GM21360 (cell line): ENCODE results near the gene SLC26A6.

ENCODE experiments used
- ATAC-seq: cut with Tn5 transposase; IDR thresholded peaks from one replicate; pipeline ENCODE4 v1.9.1; 2021; ENCODE audit warnings: mild to moderate bottlenecking, moderate library complexity; ENCODE audit not compliant: unreplicated experiment

SLC26A6 gene

DNA sequence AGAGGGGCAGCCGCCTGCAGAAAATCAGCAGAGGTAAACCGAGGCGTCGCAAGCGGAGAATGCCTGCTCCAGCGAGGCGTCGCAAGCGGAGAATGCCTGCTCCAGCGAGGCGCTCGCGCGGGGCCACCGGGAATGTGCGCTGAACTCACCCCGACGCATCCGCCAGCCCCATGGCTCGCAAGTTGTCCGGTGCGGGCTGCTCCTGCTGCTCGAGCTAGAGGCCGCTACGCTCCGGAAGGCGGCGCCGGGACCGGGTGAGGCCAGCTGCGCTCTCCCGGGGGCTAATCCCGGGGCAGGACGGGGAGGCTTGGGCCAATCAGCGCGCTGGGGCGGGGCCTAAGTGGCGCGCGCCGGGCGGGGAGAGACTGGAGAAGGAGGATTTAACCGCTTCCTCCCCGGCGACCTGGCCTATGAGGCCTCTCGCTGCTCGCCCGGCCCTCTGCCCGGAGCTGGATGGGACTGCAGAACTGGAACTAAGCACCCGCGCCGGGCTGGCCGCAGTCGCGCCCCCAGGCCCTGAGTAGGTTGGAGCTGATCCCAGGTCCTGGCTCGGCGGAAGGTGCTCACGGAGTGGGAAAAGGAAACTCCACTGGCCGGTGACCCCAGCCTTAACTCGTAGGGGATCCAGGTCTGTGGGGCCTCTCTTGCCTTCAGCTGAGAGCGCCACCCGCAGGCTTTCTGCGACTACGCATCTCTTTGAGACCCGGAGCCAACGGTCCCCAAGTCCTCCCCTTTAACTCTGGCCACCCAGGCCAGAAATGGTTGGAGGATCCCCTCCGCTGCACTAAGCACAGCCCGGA, at the start of gene SLC26A6:
SLC26A6 (minus strand) TSS at position 240 of the 800 bp plus-strand sequence; CDS start at position 172, 68 bp downstream.
- peak; percentile 77 for ATAC-seq

GRCh38 chr3:48684480-48685143, 49.4 kb upstream of the SLC26A6 start:
- no peak for ATAC-seq

DNA sequence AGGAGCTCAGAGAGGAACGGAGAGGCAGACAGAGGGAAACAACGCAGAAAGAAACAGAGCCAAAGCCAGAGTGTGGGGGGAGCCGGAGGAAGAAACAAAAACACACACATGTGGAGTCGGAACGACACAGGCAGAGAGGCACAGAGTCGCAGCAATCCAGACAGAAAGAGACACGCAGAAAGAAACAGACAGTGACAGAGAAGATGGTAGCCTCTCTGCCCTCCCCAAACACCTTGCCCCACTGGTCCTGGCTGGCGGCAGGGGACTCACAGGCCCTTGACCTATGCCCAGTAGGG, 48.7 kb upstream of the SLC26A6 start:
- ATAC-seq = no peak

GRCh38 chr3:48682786-48683185, 47.5 kb upstream of the SLC26A6 start:
- ATAC-seq = no peak

- ATAC-seq = no peak
Observed at GRCh38 chr3:48681974-48682610, 46.8 kb upstream of the SLC26A6 start.

GRCh38 chr3:48681541-48681880, 46.2 kb upstream of the SLC26A6 start:
- ATAC-seq = no peak

DNA sequence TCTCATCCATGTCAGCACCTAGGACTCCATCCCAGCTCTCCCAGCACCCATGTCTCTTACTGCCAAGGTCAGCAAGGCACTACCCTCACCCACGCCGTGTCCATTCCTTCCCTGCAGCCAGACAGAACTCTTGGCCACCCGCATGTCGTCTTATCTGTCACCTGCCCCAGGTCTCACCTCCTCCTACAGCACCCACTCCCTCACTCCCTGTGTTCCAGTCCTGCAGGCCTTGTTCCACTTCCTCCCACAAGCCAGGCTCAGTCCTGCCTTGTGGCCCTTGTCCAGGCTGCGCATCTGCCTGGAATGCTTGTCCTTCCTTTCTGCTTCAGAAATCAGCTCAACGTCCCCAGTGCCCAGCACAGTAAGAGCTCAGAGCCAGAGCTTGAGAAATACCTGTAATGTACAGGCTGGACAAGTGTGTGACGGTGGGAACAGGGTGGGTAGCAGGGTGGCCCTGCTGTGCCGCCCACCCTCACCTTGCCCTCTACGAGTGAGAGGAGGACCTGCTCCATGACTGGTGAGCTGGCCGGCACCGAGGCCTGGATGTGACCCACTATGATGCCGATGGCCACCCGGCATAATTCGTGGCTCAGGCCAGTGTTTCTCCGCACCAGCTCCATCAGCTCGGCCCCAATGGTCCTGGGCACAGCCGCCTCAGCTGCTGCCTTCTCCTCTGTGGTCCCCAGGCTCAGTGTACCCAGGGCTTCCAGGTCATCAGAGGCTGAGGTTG, 45.7 kb upstream of the SLC26A6 start:
- no peak for ATAC-seq

DNA sequence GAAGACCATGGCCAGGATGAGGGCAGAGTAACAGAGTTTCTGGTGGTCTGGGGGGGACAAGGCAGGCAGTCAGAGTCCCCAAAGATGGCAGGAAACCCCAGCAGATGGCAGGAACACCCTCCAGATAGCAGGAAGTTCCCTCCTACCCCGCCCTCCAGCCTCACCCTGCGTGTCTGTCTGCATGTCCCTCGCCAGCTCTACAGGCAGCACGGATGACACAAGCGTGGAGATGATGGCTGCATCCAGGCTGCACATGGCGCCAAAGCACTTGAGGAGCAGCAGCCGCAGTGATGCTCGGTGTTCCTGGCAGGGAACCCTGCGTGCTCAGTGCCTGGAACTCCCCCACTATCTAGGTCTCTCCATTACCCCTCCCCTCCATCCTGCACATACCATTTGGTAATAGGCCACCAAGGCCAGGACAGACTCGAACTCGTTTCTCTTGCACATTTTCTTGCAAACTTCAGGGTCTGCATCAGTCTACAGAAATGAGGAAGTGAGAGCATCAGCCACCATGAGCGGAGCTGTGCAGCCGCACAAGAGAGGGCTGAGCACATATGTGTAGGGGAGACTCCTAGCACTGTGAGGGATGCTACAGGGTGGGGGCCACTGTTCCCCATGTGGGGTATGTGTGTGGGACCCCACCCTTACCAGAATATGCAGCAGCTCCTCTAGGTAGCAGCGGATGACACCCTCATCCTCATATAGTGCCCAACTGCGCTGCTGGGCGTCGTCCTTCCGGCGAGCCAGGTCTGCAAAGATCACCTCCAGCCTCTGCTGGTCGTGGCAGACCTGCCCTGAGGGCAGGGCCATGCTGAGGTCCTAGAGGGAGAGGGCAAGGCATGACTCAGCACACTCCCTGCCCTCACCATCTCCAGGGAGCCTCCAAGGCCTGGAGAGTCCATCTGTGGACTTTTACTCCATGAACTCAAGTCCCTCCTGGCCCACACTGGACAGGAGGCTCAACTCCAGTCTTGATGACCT, 44.4 kb upstream of the SLC26A6 start:
- ATAC-seq = no peak

GRCh38 chr3:48678566-48679380, 43.5 kb upstream of the SLC26A6 start:
- ATAC-seq = no peak

- no peak for ATAC-seq
Observed at GRCh38 chr3:48678056-48678455, 42.8 kb upstream of the SLC26A6 start.

DNA sequence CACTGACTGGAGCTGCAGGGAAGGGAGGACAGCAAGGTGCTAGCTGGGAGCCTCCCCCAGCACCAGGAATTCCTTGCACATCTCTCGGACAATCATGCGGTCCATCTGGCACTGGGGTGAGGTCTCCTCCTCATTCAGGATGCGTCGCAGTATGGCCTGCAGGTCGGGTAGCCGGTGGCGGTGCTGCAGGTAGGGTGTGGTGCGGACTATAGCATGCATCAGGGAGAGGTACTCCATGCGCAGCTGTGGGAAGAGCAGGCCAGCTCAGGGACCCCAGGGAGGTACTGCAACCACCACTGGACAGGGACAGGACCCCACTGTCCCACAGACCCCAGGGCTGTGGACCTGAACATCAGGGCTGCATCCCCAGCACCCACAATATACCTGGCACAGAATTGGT, 39.2 kb upstream of the SLC26A6 start:
- ATAC-seq = no peak

GRCh38 chr3:48672522-48672921, 37.3 kb upstream of the SLC26A6 start:
- no peak for ATAC-seq

- ATAC-seq = no peak
Observed at GRCh38 chr3:48664929-48665328, 29.7 kb upstream of the SLC26A6 start.

- no peak for ATAC-seq
Observed at GRCh38 chr3:48664313-48664644, 29.0 kb upstream of the SLC26A6 start.

GRCh38 chr3:48663489-48664312, 28.4 kb upstream of the SLC26A6 start:
- ATAC-seq = peak; percentile 81

DNA sequence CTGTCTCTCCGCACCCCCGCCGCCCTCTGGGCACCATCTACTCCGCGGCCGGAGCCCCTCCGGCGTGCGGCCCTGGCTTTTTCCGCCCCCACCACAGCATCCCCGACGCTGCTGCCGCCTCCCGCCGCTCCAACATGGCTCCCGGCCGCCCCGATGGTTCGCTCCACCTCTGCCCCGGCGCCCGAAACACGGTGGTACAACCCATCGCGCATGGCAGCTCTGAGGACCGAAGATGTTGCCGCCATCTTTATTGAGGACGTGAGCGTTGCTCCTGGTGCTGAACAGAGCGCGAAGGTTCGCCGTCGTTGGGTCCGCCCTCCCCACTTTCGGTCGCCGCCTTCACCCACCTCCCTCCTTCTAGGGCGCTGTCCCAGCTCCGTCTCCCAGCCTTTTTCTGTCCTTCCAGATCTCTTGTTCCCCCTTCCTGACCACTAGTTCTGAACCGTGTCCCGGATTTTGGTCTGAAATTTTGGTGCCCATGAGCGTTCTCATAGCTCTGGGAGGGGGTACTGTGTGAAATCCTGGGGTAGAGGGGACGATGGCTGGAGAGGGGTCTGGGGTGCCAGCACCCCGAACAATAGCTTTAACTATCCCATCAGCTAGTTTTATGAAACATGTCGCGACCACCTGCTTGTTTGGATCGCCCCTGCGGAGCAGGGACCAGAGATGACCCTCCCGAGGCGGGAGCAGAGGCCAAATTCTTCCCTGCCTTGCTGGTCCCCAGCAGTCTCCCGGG, 27.7 kb upstream of the SLC26A6 start, which contains the start of gene CELSR3:
CELSR3 (minus strand) TSS at position 134 of the 736 bp plus-strand sequence. CDS start 252 bp downstream, outside the sequence.
- ATAC-seq = no peak

DNA sequence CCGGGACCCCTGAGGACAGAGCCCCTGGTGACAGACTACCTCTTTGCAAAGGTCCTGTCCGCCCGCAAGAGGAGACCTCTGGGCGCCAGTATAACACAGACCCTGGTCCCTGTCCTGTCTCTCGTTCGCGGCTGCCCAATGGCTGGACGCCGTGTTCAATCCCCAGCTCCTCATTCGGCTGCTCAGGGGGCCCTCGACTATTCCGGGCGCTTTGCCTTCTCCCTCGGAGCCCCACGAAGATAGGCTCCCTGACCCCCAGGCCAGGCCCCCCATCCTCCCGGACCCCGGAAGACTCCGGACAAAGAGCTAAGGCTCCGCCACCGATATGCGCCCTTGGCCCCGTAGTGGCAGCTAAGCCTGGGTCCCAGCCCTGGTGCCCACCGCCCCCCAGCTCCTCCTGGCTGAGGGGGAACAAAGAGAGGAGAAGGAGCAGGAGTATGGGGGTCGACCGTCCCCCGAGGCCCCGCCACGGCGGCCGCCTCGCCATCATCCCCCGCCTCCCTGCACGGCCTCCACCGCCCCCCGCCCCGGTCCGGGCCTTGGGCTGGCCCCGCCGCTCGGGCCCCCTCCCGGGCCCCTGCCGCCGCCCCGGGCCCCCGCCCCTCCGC, 27.0 kb upstream of the SLC26A6 start:
- ATAC-seq = no peak
